H1 (cell line): ENCODE data around the gene XKR7.

Experiments
- CEBPB ChIP-seq: IDR thresholded peaks from 2 replicates; pipeline ENCODE4 v1.6.1; 2012; ENCODE audit warnings: low read depth, low read length
- CHD2 ChIP-seq: IDR thresholded peaks from 2 replicates; pipeline ENCODE4 v1.6.1; 2012; ENCODE audit warnings: low read length, improper control_type of control experiment
- CTCF ChIP-seq, 3 experiments: IDR thresholded peaks; 1 replicate in 2 of 3; 2 replicates in 1 of 3; pipeline versions ENCODE4 v1.5.1 to v1.6.1; 2011; ENCODE audit warnings: low read length in 3 of 3, mild to moderate bottlenecking in 3 of 3, inconsistent platforms in 2 of 3, low read depth in 1 of 3, moderate library complexity in 1 of 3; ENCODE audit not compliant: insufficient read depth in 1 of 3; ENCODE audit errors: control extremely low read depth in 1 of 3
- EGR1 ChIP-seq: IDR thresholded peaks from 2 replicates; pipeline ENCODE4 v1.6.1; 2011; ENCODE audit warnings: low read depth, low read length, borderline replicate concordance
- EZH2 ChIP-seq: fragments of 200-600 bp; sonication (generic); IDR thresholded peaks from 2 replicates; pipeline ENCODE4 v1.7.1; 2012; ENCODE audit warnings: low read depth, mild to moderate bottlenecking, moderate library complexity, low read length, inconsistent platforms; ENCODE audit not compliant: severe bottlenecking
- MAX ChIP-seq: IDR thresholded peaks from 2 replicates; pipeline ENCODE4 v1.6.1; 2012; ENCODE audit warnings: inconsistent platforms
- POLR2AphosphoS5 ChIP-seq: IDR thresholded peaks from 2 replicates; pipeline ENCODE4 v1.6.1; 2011; ENCODE audit warnings: low read depth, low read length
- SIX5 ChIP-seq: IDR thresholded peaks from 2 replicates; pipeline ENCODE4 v1.6.1; 2011; ENCODE audit warnings: mild to moderate bottlenecking, low read depth, low read length

GRCh38 chr20:32052090-32052777, 84.3 kb downstream of the XKR7 start, which contains the start of gene HCK:
- no peak for TF ChIP-seq SIX5
- TF ChIP-seq CTCF (IDR thresholded peaks at IDR 0.05; ENCODE audit: control extremely low read depth in 1 of 3, insufficient read depth in 1 of 3, low read depth in 1 of 3, low read length in 3 of 3), result no peak
- TF ChIP-seq CEBPB, result no peak
- no peak for TF ChIP-seq POLR2AphosphoS5
- no peak for TF ChIP-seq EZH2
- TF ChIP-seq MAX, result no peak
- no peak for TF ChIP-seq CHD2
- no peak for TF ChIP-seq EGR1
